Astrocyte (in vitro differentiated cells and primary cell): ENCODE measurements around the gene MYL6.

Source experiments
- EZH2 ChIP-seq: IDR thresholded peaks from 2 replicates; pipeline ENCODE4 v1.6.1; 2012; ENCODE audit warnings: mild to moderate bottlenecking, low read length, inconsistent platforms; ENCODE audit not compliant: insufficient read depth
- TF ChIP-seq, protein P1 (sequence below): IDR thresholded peaks from 2 replicates; pipeline ENCODE4 v1.5.1; 2011; ENCODE audit warnings: low read depth, mild to moderate bottlenecking, inconsistent platforms, low read length, moderate library complexity; ENCODE audit not compliant: insufficient read depth

DNA sequence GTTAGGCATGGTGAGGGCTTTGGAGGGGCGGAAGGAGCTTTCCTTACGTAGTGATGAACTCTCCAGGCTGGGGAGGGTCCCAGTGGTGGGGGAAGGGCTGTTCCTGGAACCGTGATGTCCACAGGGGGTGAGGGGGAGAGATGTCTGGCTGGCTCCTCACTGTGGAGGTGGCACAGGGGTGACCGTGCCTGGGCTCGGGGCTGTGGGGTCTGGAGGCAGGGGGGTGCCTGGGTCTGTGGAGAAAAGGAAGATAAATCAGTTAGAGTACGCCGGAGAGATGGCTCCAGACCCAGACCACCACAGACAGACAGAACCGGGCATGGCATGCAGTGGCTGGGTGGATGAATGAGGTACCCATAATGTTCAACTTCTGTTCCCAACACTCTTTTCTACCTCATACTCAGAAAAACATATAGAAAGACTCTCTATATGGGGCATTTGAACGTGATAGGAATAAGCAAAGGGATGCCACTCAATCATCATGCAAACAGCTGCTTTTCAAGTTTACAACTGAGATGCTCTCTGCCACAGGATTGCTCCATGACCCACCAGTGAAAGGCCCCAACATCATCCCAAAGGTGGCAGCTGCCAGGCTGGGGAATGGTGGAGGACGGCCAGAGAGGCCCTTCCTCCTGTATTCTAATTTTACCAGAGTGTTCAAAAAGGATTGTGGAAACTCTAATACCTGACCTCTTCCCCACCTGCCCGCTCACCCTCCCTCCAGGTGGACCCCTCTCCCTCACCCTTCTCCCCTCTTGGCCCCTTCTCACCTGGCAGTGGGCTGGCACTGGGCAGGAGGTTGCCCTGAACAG, 5.6 kb downstream of the MYL6 start:
- TF ChIP-seq, protein P1, sequence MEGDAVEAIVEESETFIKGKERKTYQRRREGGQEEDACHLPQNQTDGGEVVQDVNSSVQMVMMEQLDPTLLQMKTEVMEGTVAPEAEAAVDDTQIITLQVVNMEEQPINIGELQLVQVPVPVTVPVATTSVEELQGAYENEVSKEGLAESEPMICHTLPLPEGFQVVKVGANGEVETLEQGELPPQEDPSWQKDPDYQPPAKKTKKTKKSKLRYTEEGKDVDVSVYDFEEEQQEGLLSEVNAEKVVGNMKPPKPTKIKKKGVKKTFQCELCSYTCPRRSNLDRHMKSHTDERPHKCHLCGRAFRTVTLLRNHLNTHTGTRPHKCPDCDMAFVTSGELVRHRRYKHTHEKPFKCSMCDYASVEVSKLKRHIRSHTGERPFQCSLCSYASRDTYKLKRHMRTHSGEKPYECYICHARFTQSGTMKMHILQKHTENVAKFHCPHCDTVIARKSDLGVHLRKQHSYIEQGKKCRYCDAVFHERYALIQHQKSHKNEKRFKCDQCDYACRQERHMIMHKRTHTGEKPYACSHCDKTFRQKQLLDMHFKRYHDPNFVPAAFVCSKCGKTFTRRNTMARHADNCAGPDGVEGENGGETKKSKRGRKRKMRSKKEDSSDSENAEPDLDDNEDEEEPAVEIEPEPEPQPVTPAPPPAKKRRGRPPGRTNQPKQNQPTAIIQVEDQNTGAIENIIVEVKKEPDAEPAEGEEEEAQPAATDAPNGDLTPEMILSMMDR: no peak
- TF ChIP-seq EZH2: no peak
